Measurements from ENCODE around the gene NR3C2. TPM values are rescaled to one million over a fixed set of nuclear protein-coding genes. Genes with fewer than 3 reads are reported as not detected.

NR3C2 gene
- total RNA-seq, 1 experiment from 2014 or later = 2.7 TPM

- Histone ChIP-seq H3K9me3 (ENCODE audit: control insufficient read depth in 1 of 2, insufficient read depth in 1 of 2, low read depth in 1 of 2, low read length in 2 of 2) (no peaks in the 10 kb centered on the region), H3K4me1 (ENCODE audit: control insufficient read depth in 1 of 2, insufficient read depth in 2 of 2, low read length in 2 of 2) (no peaks in the 10 kb centered on the region), H3K4me2 (ENCODE audit: low read length) (no peak overlapping the region), H3K4me3 (replicated peaks in 1 of 2; ENCODE audit: low read depth in 1 of 2, low read length in 2 of 2) (no peak overlapping the region), H3K36me3 (ENCODE audit: control insufficient read depth in 1 of 2, insufficient read depth in 2 of 2, low read length in 2 of 2) (no peaks in the 10 kb centered on the region), H3K9me2 (ENCODE audit: insufficient read depth) (no peaks in the 10 kb centered on the region), H2AFZ (ENCODE audit: low read depth, low read length, poor library complexity, severe bottlenecking) (no peak overlapping the region), H3K79me2 (ENCODE audit: insufficient read depth, low read length) (no peaks in the 10 kb centered on the region), H3K27ac (ENCODE audit: low read depth, low read length) (no peak overlapping the region), H3K27me3 (ENCODE audit: insufficient read depth, low read length) (no peaks in the 10 kb centered on the region), H3K9ac (ENCODE audit: low read length) (no peak overlapping the region), H4K20me1 (ENCODE audit: insufficient read depth) (no peaks in the 10 kb centered on the region)
- CTCF ChIA-PET = no interaction called here
- intact Hi-C loops (cut with micrococcal nuclease) = no loop called here
- RAD21 ChIA-PET (ENCODE audit: low non-redundant PET in 1 of 2, low total read pairs in 2 of 2, uncharacterized antibody in 2 of 2, unreplicated experiment in 2 of 2) = no interaction called here
- POLR2A ChIA-PET = no interaction called here
- TF ChIP-seq TCF7L2 (IDR thresholded peaks at IDR 0.05; ENCODE audit: borderline replicate concordance, extremely low read depth, insufficient read depth, insufficient read length) = no peak
- DNase-seq (ENCODE audit: low read depth, low spot score) (no peak), ATAC-seq (no peak)
- BruUV-seq (replicated peaks) = no TSS peak
Observed at GRCh38 chr4:148330724-148331123, 111.5 kb downstream of the NR3C2 start.

DNA sequence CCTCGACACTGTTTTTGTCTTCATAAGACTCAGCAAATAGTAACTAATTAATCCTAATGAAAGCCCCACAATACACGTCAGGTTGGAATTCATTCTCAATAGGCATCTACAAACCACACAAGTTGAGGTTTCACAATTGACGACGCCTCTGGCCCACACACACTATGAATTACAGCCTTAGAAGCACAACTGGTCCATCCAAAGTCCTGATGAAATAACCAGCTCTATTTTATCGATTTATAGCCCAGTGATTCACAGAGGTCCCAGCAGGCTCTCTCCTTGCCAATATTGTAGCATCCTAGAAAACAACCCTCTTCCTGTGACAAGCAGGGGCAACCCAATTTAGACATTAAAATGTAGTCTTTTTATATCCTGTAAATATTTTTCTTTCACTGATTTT is 112.1 kb downstream of the NR3C2 start:
- Histone ChIP-seq H3K36me3 (ENCODE audit: control insufficient read depth in 1 of 2, insufficient read depth in 2 of 2, low read length in 2 of 2) (no peaks in the 10 kb centered on the region), H3K9ac (ENCODE audit: low read length) (no peak overlapping the region), H3K4me2 (ENCODE audit: low read length) (no peak overlapping the region), H4K20me1 (ENCODE audit: insufficient read depth) (no peaks in the 10 kb centered on the region), H3K4me3 (replicated peaks in 1 of 2; ENCODE audit: low read depth in 1 of 2, low read length in 2 of 2) (no peak overlapping the region), H3K79me2 (ENCODE audit: insufficient read depth, low read length) (no peaks in the 10 kb centered on the region), H3K9me2 (ENCODE audit: insufficient read depth) (no peaks in the 10 kb centered on the region), H2AFZ (ENCODE audit: low read depth, low read length, poor library complexity, severe bottlenecking) (no peak overlapping the region), H3K27ac (ENCODE audit: low read depth, low read length) (no peak overlapping the region), H3K9me3 (ENCODE audit: control insufficient read depth in 1 of 2, insufficient read depth in 1 of 2, low read depth in 1 of 2, low read length in 2 of 2) (no peaks in the 10 kb centered on the region), H3K27me3 (ENCODE audit: insufficient read depth, low read length) (no peaks in the 10 kb centered on the region), H3K4me1 (ENCODE audit: control insufficient read depth in 1 of 2, insufficient read depth in 2 of 2, low read length in 2 of 2) (no peaks in the 10 kb centered on the region)
- ChIA-PET CTCF (no interaction called here), RAD21 (ENCODE audit: low non-redundant PET in 1 of 2, low total read pairs in 2 of 2, uncharacterized antibody in 2 of 2, unreplicated experiment in 2 of 2) (no interaction called here), POLR2A (no interaction called here)
- no peak for DNase-seq (ENCODE audit: low read depth, low spot score)
- intact Hi-C loops (cut with micrococcal nuclease) = no loop called here
- TF ChIP-seq, protein P1, sequence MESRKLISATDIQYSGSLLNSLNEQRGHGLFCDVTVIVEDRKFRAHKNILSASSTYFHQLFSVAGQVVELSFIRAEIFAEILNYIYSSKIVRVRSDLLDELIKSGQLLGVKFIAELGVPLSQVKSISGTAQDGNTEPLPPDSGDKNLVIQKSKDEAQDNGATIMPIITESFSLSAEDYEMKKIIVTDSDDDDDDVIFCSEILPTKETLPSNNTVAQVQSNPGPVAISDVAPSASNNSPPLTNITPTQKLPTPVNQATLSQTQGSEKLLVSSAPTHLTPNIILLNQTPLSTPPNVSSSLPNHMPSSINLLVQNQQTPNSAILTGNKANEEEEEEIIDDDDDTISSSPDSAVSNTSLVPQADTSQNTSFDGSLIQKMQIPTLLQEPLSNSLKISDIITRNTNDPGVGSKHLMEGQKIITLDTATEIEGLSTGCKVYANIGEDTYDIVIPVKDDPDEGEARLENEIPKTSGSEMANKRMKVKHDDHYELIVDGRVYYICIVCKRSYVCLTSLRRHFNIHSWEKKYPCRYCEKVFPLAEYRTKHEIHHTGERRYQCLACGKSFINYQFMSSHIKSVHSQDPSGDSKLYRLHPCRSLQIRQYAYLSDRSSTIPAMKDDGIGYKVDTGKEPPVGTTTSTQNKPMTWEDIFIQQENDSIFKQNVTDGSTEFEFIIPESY (IDR thresholded peaks at IDR 0.05; ENCODE audit: extremely low read depth, insufficient replicate concordance, low read length) = no peak
- TF ChIP-seq POLR2AphosphoS5 (IDR thresholded peaks at IDR 0.05; ENCODE audit: low read depth, low read length) (no peak), ATF3 (IDR thresholded peaks at IDR 0.05) (no peak), MAX (IDR thresholded peaks at IDR 0.05) (no peak), ELF1 (IDR thresholded peaks at IDR 0.05; ENCODE audit: borderline replicate concordance, low read depth) (no peak), EZH2 (IDR thresholded peaks at IDR 0.05) (no peak)
- ATAC-seq = no peak
- BruUV-seq (replicated peaks) = no TSS peak
